Measurements from ENCODE around the gene CELF1. TPM values are rescaled to one million over a fixed set of nuclear protein-coding genes. Genes with fewer than 3 reads are reported as not detected.

CELF1 gene
- polyA plus RNA-seq, 1 donor (not counting 4 experiments of a cell fraction or from before 2014, with no cell fraction given): 110 TPM

DNA sequence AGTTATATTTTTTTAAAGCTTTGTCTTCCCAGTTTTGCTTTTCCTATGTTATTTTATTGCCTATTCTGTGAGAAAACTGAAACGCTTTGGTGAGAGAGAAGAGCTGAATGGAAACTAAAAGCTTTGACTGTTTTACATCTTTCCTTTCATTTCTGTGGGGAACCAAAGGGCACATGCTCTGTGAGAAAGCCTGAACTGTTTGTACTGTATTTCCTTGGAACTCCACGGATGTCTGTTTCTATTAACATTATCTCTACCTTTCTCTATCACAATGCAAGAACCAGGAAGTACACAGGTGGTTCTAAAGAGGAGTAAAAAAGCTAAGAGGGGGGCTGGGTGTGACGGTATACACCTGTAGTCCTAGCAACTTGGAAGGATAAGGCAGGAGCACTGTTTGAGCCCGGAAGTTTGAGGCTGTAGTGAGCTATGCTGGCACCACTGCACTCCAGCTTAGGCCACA is 43.8 kb downstream of the CELF1 start:
- TF ChIP-seq, protein P1, sequence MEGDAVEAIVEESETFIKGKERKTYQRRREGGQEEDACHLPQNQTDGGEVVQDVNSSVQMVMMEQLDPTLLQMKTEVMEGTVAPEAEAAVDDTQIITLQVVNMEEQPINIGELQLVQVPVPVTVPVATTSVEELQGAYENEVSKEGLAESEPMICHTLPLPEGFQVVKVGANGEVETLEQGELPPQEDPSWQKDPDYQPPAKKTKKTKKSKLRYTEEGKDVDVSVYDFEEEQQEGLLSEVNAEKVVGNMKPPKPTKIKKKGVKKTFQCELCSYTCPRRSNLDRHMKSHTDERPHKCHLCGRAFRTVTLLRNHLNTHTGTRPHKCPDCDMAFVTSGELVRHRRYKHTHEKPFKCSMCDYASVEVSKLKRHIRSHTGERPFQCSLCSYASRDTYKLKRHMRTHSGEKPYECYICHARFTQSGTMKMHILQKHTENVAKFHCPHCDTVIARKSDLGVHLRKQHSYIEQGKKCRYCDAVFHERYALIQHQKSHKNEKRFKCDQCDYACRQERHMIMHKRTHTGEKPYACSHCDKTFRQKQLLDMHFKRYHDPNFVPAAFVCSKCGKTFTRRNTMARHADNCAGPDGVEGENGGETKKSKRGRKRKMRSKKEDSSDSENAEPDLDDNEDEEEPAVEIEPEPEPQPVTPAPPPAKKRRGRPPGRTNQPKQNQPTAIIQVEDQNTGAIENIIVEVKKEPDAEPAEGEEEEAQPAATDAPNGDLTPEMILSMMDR (optimal IDR thresholded peaks at IDR 0.05 in 1 of 3, IDR thresholded peaks at IDR 0.05 in 1 of 3, conservative IDR thresholded peaks at IDR 0.05 in 1 of 3; ENCODE audit: extremely low read depth in 1 of 3, insufficient read depth in 2 of 3, low read length in 3 of 3): no peak
- TF ChIP-seq EZH2 (IDR thresholded peaks at IDR 0.05; ENCODE audit: low read length): no peak
- Histone ChIP-seq H3K9ac (ENCODE audit: control insufficient read depth, extremely low read depth, insufficient read depth, low read length) (no peak overlapping the region), H3K4me1 (ENCODE audit: control insufficient read depth, extremely low read depth, insufficient read depth, low read length) (peaks cover 22% of the 10 kb centered on the region), H4K20me1 (ENCODE audit: control insufficient read depth, extremely low read depth, insufficient read depth, low read length) (peaks cover 3% of the 10 kb centered on the region), H3K27ac (ENCODE audit: control insufficient read depth, insufficient read depth, low read length) (no peak overlapping the region), H3K27me3 (ENCODE audit: control insufficient read depth, extremely low read depth, insufficient read depth, low read length) (no peaks in the 10 kb centered on the region), H3K36me3 (ENCODE audit: control insufficient read depth in 2 of 2, extremely low read depth in 1 of 2, insufficient read depth in 2 of 2, low read length in 2 of 2) (no peaks in the 10 kb centered on the region), H3K9me3 (ENCODE audit: control insufficient read depth, low read depth, low read length) (no peaks in the 10 kb centered on the region), H3K4me2 (ENCODE audit: control insufficient read depth, extremely low read depth, insufficient read depth, low read depth, low read length) (no peak overlapping the region), H3K9me1 (ENCODE audit: control insufficient read depth, extremely low read depth, insufficient read depth, low read length) (no peaks in the 10 kb centered on the region), H3K79me2 (ENCODE audit: control insufficient read depth, insufficient read depth, low read length) (peaks cover 91% of the 10 kb centered on the region), H3K4me3 (ENCODE audit: control insufficient read depth in 2 of 3, extremely low read depth in 1 of 3, insufficient read depth in 2 of 3, low read depth in 1 of 3, low read length in 3 of 3) (no peak overlapping the region), H2AFZ (ENCODE audit: control insufficient read depth, low read length) (no peak overlapping the region)
- dilution Hi-C loops (cut with MboI; ENCODE audit: extremely low pct_ligation_motif_present, low sequenced_read_pairs): no loop called here
- DNase-seq (ENCODE audit: low read depth, low spot score) (no peak), FAIRE-seq (no peak)

DNA sequence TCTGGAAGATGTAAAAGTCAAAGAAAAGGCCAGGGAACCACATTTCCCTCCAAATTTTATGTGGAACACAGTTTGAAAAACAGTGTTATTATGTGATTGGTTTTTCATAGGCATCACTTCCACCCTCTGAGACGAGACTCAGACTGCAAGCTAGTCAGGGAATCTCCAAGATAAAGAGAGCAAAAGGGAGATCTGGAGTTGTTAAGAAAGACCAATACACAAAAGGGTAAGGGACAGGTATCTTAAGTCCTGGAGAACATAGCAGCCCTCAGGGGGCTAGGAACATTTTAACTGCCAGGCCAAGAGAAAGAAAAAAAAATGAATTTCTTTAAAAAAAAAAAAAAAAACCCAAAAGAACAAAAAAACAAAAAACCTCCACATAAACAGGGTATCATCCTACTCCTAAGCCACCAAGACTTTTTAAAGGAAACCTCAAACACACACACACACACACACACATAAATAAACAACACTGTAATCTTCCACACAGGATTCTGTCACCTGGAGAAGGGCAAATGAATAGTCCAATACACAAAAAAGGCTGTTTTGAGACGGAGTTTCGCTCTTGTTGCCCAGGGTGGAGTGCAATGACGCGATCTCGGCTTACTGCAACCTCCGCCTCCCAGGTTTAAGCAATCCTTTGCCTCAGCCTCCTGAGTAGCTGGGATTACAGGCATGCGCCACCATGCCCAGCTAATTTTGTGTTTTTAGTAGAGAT is 44.5 kb downstream of the CELF1 start:
- Histone ChIP-seq H3K27ac (ENCODE audit: control insufficient read depth, insufficient read depth, low read length) (peak overlapping the region; percentile 7), H3K9me3 (ENCODE audit: control insufficient read depth, low read depth, low read length) (no peaks in the 10 kb centered on the region), H3K9me1 (ENCODE audit: control insufficient read depth, extremely low read depth, insufficient read depth, low read length) (no peaks in the 10 kb centered on the region), H4K20me1 (ENCODE audit: control insufficient read depth, extremely low read depth, insufficient read depth, low read length) (peaks cover 3% of the 10 kb centered on the region), H3K36me3 (ENCODE audit: control insufficient read depth in 2 of 2, extremely low read depth in 1 of 2, insufficient read depth in 2 of 2, low read length in 2 of 2) (no peaks in the 10 kb centered on the region), H3K4me3 (ENCODE audit: control insufficient read depth in 2 of 3, extremely low read depth in 1 of 3, insufficient read depth in 2 of 3, low read depth in 1 of 3, low read length in 3 of 3) (no peak overlapping the region), H3K9ac (ENCODE audit: control insufficient read depth, extremely low read depth, insufficient read depth, low read length) (no peak overlapping the region), H3K4me2 (ENCODE audit: control insufficient read depth, extremely low read depth, insufficient read depth, low read depth, low read length) (no peak overlapping the region), H3K4me1 (ENCODE audit: control insufficient read depth, extremely low read depth, insufficient read depth, low read length) (peaks cover 22% of the 10 kb centered on the region), H3K27me3 (ENCODE audit: control insufficient read depth, extremely low read depth, insufficient read depth, low read length) (no peaks in the 10 kb centered on the region), H3K79me2 (ENCODE audit: control insufficient read depth, insufficient read depth, low read length) (peaks cover 96% of the 10 kb centered on the region), H2AFZ (ENCODE audit: control insufficient read depth, low read length) (no peak overlapping the region)
- TF ChIP-seq, protein P1 (optimal IDR thresholded peaks at IDR 0.05 in 1 of 3, IDR thresholded peaks at IDR 0.05 in 1 of 3, conservative IDR thresholded peaks at IDR 0.05 in 1 of 3; ENCODE audit: extremely low read depth in 1 of 3, insufficient read depth in 2 of 3, low read length in 3 of 3): no peak
- TF ChIP-seq EZH2 (IDR thresholded peaks at IDR 0.05; ENCODE audit: low read length): no peak
- DNase-seq (ENCODE audit: low read depth, low spot score): no peak
- dilution Hi-C loops (cut with MboI; ENCODE audit: extremely low pct_ligation_motif_present, low sequenced_read_pairs): no loop called here
- FAIRE-seq: no peak

Data from keratinocyte (primary cell).